Renal pelvis (tissue), 12 donors: ENCODE results near the gene SERPINB4. TPM values are rescaled to one million over a fixed set of nuclear protein-coding genes. Genes with fewer than 3 reads are reported as not detected.
A peak's percentile ranks its signal among the peaks of the same experiment; 100 is the strongest.
"Not testable (repeated sequence)": the region's sequence is repeated elsewhere in the genome, so short reads cannot be mapped to it uniquely, and the experiment has no call there.

ENCODE experiments used
- DNase-seq: peaks from one replicate; pipeline ENCODE4 v3.0.0-alpha.2; 2013
- long read RNA-seq, 16 experiments: transcript quantifications; one replicate each; lab custom pipeline, GENCODE V29; 2026
- polyA plus RNA-seq, 3 donors: library from polyadenylated mRNA; unstranded; fragments of 120-200 nt; gene quantifications; one replicate each; pipeline ENCODE4 v1.2.1, GENCODE V29; 2013; ENCODE audit not compliant: insufficient read length in 3 of 3

The SERPINB4 gene
- under 1 TPM in 1 of 3 donors, not detected in 2; 0.19 TPM for polyA plus RNA-seq
- long read RNA-seq, donor 1, result 0 reads
- long read RNA-seq, donor 2, result 0 reads
- long read RNA-seq, donor 3, result 0 reads
- long read RNA-seq, donor 4, result 0 reads
- long read RNA-seq, donor 5, result 0 reads
- long read RNA-seq, donor 6, result 0 reads
- long read RNA-seq, donor 7, result 0 reads
- long read RNA-seq, donor 8, partial matches to known transcripts, result 0 of 1 reads
- long read RNA-seq, donor 8, other reads (novel, unspliced or antisense), result 0 of 1 reads
- long read RNA-seq, donor 9, result 0 reads
- long read RNA-seq, donor 10, result 0 reads
- long read RNA-seq, donor 11, result 0 reads
- long read RNA-seq, donor 12, result 0 reads
- long read RNA-seq, donor 13, result 0 reads
- long read RNA-seq, donor 14, result 0 reads
- long read RNA-seq, donor 15, result 0 reads
- long read RNA-seq, donor 16, result 0 reads

- DNase-seq, result not testable (repeated sequence)
These were observed at the start of gene SERPINB4 for GRCh38 chr18:63644142-63644541. Gene SERPINB4, minus strand, starts transcription at chr18:63644256. Its CDS starts 679 bp downstream, at chr18:63643577.

GRCh38 chr18:63689064-63689463, 45.0 kb upstream of the SERPINB4 start:
- DNase-seq, result no peak

- no peak for DNase-seq
These were observed 42.8 kb upstream of the SERPINB4 start for GRCh38 chr18:63686871-63687270.

- DNase-seq, result no peak
These were observed 40.7 kb upstream of the SERPINB4 start for GRCh38 chr18:63684718-63685117.

- DNase-seq, result no peak
These were observed 39.8 kb upstream of the SERPINB4 start for GRCh38 chr18:63683890-63684289.

- DNase-seq, result no peak
These were observed 39.1 kb upstream of the SERPINB4 start for GRCh38 chr18:63683152-63683551.

- DNase-seq, result peak; percentile 56
These were observed 37.6 kb upstream of the SERPINB4 start for GRCh38 chr18:63681449-63682340.

GRCh38 chr18:63679820-63680606, 36.0 kb upstream of the SERPINB4 start:
- DNase-seq, result no peak

- DNase-seq, result no peak
These were observed 33.6 kb upstream of the SERPINB4 start for GRCh38 chr18:63677500-63678225.

- DNase-seq, result no peak
These were observed 32.7 kb upstream of the SERPINB4 start for GRCh38 chr18:63676526-63677323.

- no peak for DNase-seq
These were observed 20.5 kb upstream of the SERPINB4 start for GRCh38 chr18:63664571-63664970.

GRCh38 chr18:63661750-63662149, 17.7 kb upstream of the SERPINB4 start, which contains the start of gene SERPINB3:
Gene SERPINB3, minus strand, starts transcription at chr18:63661893. Its CDS starts 677 bp downstream, at chr18:63661216.
- not testable (repeated sequence) for DNase-seq

- DNase-seq, result not testable (repeated sequence)
These were observed 14.9 kb upstream of the SERPINB4 start for GRCh38 chr18:63658920-63659319.

GRCh38 chr18:63650271-63650670, 6.2 kb upstream of the SERPINB4 start:
- DNase-seq, result not testable (repeated sequence)

- no peak for DNase-seq
These were observed 4.2 kb upstream of the SERPINB4 start for GRCh38 chr18:63648241-63648640.

- no peak for DNase-seq
These were observed 2.9 kb upstream of the SERPINB4 start for GRCh38 chr18:63646936-63647335.

- not testable (repeated sequence) for DNase-seq
These were observed 638 bp upstream of the SERPINB4 start for GRCh38 chr18:63644694-63645093.

- DNase-seq, result not testable (repeated sequence)
These were observed 1.2 kb downstream of the SERPINB4 start for GRCh38 chr18:63642668-63643356.

- DNase-seq, result not testable (repeated sequence)
These were observed 2.8 kb downstream of the SERPINB4 start for GRCh38 chr18:63641157-63641680.
